Pulmonary artery endothelial cell (primary cell): ENCODE data around the gene KLRC2. TPM values are rescaled to one million over a fixed set of nuclear protein-coding genes. Genes with fewer than 3 reads are reported as not detected.

Experiments
- total RNA-seq: library from RNA; depleted of rRNA; stranded (reverse); fragments of >200 nt; gene quantifications from 2 replicates; pipeline ENCODE4 v1.2.3, GENCODE V29; 2014

KLRC2 gene
- total RNA-seq, 1 donor from 2014 or later: not detected

Other genes with a start within 250 kb of the KLRC2 start
- gene GABARAPL1, start 223.1 kb downstream of the KLRC2 start, total RNA-seq: 48.4 and 73.1 TPM in 2 replicates
- 0.20 and 0.32 TPM in 2 replicates for gene KLRD1, start 128.1 kb downstream of the KLRC2 start, total RNA-seq
- gene KLRK1, start 46.0 kb downstream of the KLRC2 start, total RNA-seq: not detected in 2 replicates
- gene KLRC4, start 26.3 kb downstream of the KLRC2 start, total RNA-seq: not detected in 2 replicates
- gene KLRC3, start 15.4 kb downstream of the KLRC2 start, total RNA-seq: not detected in 2 replicates
- gene KLRC1, start 17.4 kb upstream of the KLRC2 start, total RNA-seq: not detected in 2 replicates
- 1.4 and 2.6 TPM in 2 replicates for gene EIF2S3B, start 69.9 kb upstream of the KLRC2 start, total RNA-seq
- 26.1 and 34.1 TPM in 2 replicates for gene MAGOHB, start 177.6 kb upstream of the KLRC2 start, total RNA-seq
- 21.8 and 25.5 TPM in 2 replicates for gene STYK1, start 238.0 kb upstream of the KLRC2 start, total RNA-seq